ENCODE measurements around the gene LIG1.

DNA sequence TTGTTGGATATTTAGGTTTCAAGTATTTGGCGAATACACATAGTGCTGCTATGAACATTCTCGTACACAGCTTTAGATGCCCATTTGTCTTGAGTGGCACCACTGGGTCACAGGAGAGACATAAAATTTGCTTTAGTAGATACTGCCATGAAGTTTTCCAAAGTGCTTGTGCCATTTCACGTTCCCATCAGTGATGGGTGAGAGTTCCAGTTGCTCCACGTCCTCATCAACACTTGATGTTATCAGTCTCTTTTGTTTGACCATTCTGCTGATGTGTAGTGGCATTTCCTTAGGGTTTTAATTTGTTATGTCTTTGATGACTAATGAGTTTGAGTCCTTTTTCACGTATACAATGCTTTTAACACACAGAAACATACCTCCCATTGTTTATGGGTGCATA, 11.4 kb upstream of the LIG1 start:
- TF ChIP-seq POLR2A (IDR thresholded peaks at IDR 0.05; ENCODE audit: low read length), result no peak
- TF ChIP-seq GATA1 (IDR thresholded peaks at IDR 0.05; ENCODE audit: low read depth, low read length), result no peak

Measured in erythroblast (primary cell).